ENCODE results near the gene HOOK2.

HOOK2 gene

GRCh38 chr19:12785431-12786031, 10.2 kb upstream of the HOOK2 start:
- Histone ChIP-seq H2AFZ (ENCODE audit: low read depth) (no peak overlapping the region), H3K27ac (peak overlapping the region; percentile 28; the same call in 1 of the 2 replicates), H4K20me1 (ENCODE audit: insufficient read depth) (no peaks in the 10 kb centered on the region), H3K79me2 (ENCODE audit: insufficient read depth, low read depth) (no peaks in the 10 kb centered on the region), H3K9ac (no peak overlapping the region), H3K27me3 (ENCODE audit: insufficient read depth, low read depth) (no peaks in the 10 kb centered on the region), H3K4me1 (ENCODE audit: low read depth, poor library complexity, severe bottlenecking) (peaks cover 56% of the 10 kb centered on the region), H3K4me2 (no peak overlapping the region), H3K4me3 (IDR thresholded peaks at IDR 0.05; ENCODE audit: insufficient read depth, low read depth, low read length) (no peak overlapping the region), H3K36me3 (ENCODE audit: insufficient read depth) (no peaks in the 10 kb centered on the region)
- TF ChIP-seq, protein P1, sequence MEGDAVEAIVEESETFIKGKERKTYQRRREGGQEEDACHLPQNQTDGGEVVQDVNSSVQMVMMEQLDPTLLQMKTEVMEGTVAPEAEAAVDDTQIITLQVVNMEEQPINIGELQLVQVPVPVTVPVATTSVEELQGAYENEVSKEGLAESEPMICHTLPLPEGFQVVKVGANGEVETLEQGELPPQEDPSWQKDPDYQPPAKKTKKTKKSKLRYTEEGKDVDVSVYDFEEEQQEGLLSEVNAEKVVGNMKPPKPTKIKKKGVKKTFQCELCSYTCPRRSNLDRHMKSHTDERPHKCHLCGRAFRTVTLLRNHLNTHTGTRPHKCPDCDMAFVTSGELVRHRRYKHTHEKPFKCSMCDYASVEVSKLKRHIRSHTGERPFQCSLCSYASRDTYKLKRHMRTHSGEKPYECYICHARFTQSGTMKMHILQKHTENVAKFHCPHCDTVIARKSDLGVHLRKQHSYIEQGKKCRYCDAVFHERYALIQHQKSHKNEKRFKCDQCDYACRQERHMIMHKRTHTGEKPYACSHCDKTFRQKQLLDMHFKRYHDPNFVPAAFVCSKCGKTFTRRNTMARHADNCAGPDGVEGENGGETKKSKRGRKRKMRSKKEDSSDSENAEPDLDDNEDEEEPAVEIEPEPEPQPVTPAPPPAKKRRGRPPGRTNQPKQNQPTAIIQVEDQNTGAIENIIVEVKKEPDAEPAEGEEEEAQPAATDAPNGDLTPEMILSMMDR (conservative IDR thresholded peaks at IDR 0.05; ENCODE audit: low read depth, low read length) = no peak

DNA sequence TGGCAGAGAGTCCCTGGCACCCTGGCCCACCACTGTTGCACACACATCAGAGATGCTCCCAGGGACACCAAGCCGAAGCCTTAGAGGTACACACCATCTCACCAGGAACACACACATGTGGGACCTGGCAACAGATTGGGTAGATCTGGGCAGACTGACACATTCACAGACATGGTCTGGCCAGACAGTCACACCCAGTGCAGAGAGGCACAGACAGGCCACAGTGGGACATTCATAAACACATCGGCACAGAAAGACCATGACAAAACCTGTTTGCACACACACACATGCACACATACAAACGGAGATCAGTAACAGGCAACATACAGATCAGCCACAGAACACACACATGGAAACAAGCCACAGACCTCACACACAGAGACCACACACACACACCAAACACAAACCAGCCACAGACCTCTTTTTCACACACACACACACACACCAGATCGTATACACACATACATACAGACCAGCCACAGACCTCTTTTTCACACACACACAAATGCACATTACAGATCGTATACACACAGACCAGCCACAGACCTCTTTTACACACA, 9.6 kb upstream of the HOOK2 start:
- Histone ChIP-seq H3K4me3 (IDR thresholded peaks at IDR 0.05; ENCODE audit: insufficient read depth, low read depth, low read length) (no peak overlapping the region), H3K9ac (no peak overlapping the region), H3K27me3 (ENCODE audit: insufficient read depth, low read depth) (no peaks in the 10 kb centered on the region), H4K20me1 (ENCODE audit: insufficient read depth) (no peaks in the 10 kb centered on the region), H3K27ac (0 out of 2 replicates have a peak overlapping the region, but pooled peaks have one; percentile 28), H3K36me3 (ENCODE audit: insufficient read depth) (no peaks in the 10 kb centered on the region), H3K4me1 (ENCODE audit: low read depth, poor library complexity, severe bottlenecking) (peaks cover 52% of the 10 kb centered on the region), H2AFZ (ENCODE audit: low read depth) (no peak overlapping the region), H3K79me2 (ENCODE audit: insufficient read depth, low read depth) (no peaks in the 10 kb centered on the region), H3K4me2 (no peak overlapping the region)
- TF ChIP-seq, protein P1 (conservative IDR thresholded peaks at IDR 0.05; ENCODE audit: low read depth, low read length) = no peak

GRCh38 chr19:12784394-12784870, 9.1 kb upstream of the HOOK2 start:
- H3K4me2 ChIP-seq = no peak overlapping the region
- H3K36me3 ChIP-seq (ENCODE audit: insufficient read depth) = no peaks in the 10 kb centered on the region
- H3K27ac ChIP-seq = no peak overlapping the region
- H3K79me2 ChIP-seq (ENCODE audit: insufficient read depth, low read depth) = no peaks in the 10 kb centered on the region
- peaks cover 52% of the 10 kb centered on the region for H3K4me1 ChIP-seq (ENCODE audit: low read depth, poor library complexity, severe bottlenecking)
- H4K20me1 ChIP-seq (ENCODE audit: insufficient read depth) = no peaks in the 10 kb centered on the region
- H3K9ac ChIP-seq = no peak overlapping the region
- H3K27me3 ChIP-seq (ENCODE audit: insufficient read depth, low read depth) = no peaks in the 10 kb centered on the region
- H3K4me3 ChIP-seq (IDR thresholded peaks at IDR 0.05; ENCODE audit: insufficient read depth, low read depth, low read length) = no peak overlapping the region
- TF ChIP-seq, protein P1 (conservative IDR thresholded peaks at IDR 0.05; ENCODE audit: low read depth, low read length) = no peak
- no peak overlapping the region for H2AFZ ChIP-seq (ENCODE audit: low read depth)

- Histone ChIP-seq H3K36me3 (ENCODE audit: insufficient read depth) (no peaks in the 10 kb centered on the region), H3K27me3 (ENCODE audit: insufficient read depth, low read depth) (no peaks in the 10 kb centered on the region), H2AFZ (ENCODE audit: low read depth) (no peak overlapping the region), H3K4me1 (ENCODE audit: low read depth, poor library complexity, severe bottlenecking) (peaks cover 52% of the 10 kb centered on the region), H3K4me3 (IDR thresholded peaks at IDR 0.05; ENCODE audit: insufficient read depth, low read depth, low read length) (no peak overlapping the region), H4K20me1 (ENCODE audit: insufficient read depth) (no peaks in the 10 kb centered on the region), H3K9ac (no peak overlapping the region), H3K4me2 (no peak overlapping the region), H3K27ac (no peak overlapping the region), H3K79me2 (ENCODE audit: insufficient read depth, low read depth) (no peaks in the 10 kb centered on the region)
- TF ChIP-seq, protein P1 (conservative IDR thresholded peaks at IDR 0.05; ENCODE audit: low read depth, low read length) = no peak
Observed at GRCh38 chr19:12783849-12784393, 8.6 kb upstream of the HOOK2 start.
